ENCODE data around the gene C17orf107. TPM values are rescaled to one million over a fixed set of nuclear protein-coding genes. Genes with fewer than 3 reads are reported as not detected.

C17orf107 gene
- total and polyA plus RNA-seq, 4 donors = 0.19 to 5.9 (median 1.7) TPM

GRCh38 chr17:4933646-4934045 lies 34.3 kb downstream of the C17orf107 start (continued):
- TF ChIP-seq TAF1 (conservative IDR thresholded peaks at IDR 0.05) = no peak
- no peak for TF ChIP-seq CTCF (IDR thresholded peaks at IDR 0.05; ENCODE audit: low read depth, low read length, missing input control)

- H3K4me1 ChIP-seq (ENCODE audit: control insufficient read depth in 4 of 4, insufficient read depth in 4 of 4, low read length in 3 of 4) = peaks cover 8 to 25% (median 18%) of the 10 kb centered on the region in 4 donors
- no peak overlapping the region for H3K4me3 ChIP-seq (ENCODE audit: low read depth in 1 of 3, low read length in 3 of 3)
- peak overlapping the region in 1 of 2 donors; percentile 19 for H3K27ac ChIP-seq (ENCODE audit: low read depth in 1 of 2, low read length in 2 of 2)
- H3K9me3 ChIP-seq (ENCODE audit: control insufficient read depth in 4 of 4, low read length in 3 of 4) = no peaks in the 10 kb centered on the region
- peaks cover 1 to 15% (median 8%) of the 10 kb centered on the region in 4 donors for H3K36me3 ChIP-seq (ENCODE audit: control insufficient read depth in 4 of 4, insufficient read depth in 3 of 4, low read depth in 1 of 4, low read length in 3 of 4)
- DNase-seq (ENCODE audit: low spot score) = no peak
- no peaks in the 10 kb centered on the region for H3K27me3 ChIP-seq (ENCODE audit: control insufficient read depth in 4 of 4, insufficient read depth in 4 of 4, low read length in 3 of 4)
- no peak overlapping the region for H3K9ac ChIP-seq (ENCODE audit: low read depth in 1 of 2, low read length in 2 of 2)
- 24% methylated on average over 14 of the region's 14 CpGs for WGBS
- TF ChIP-seq NR2F2 (IDR thresholded peaks at IDR 0.05) (no peak), TAF1 (conservative IDR thresholded peaks at IDR 0.05) (no peak), CTCF (IDR thresholded peaks at IDR 0.05; ENCODE audit: low read depth, low read length, missing input control) (no peak), RAD21 (IDR thresholded peaks at IDR 0.05) (peak; percentile 44 to 67)
Observed at GRCh38 chr17:4934173-4934979, 35.0 kb downstream of the C17orf107 start.

- no peak overlapping the region for H3K9ac ChIP-seq (ENCODE audit: low read depth in 1 of 2, low read length in 2 of 2)
- TF ChIP-seq TAF1 (conservative IDR thresholded peaks at IDR 0.05) = no peak
- TF ChIP-seq MAX (IDR thresholded peaks at IDR 0.05) = no peak
- TF ChIP-seq HNF4G (IDR thresholded peaks at IDR 0.05) = no peak
- no peak for TF ChIP-seq RXRA (IDR thresholded peaks at IDR 0.05)
- no peak for TF ChIP-seq FOXA1 (IDR thresholded peaks at IDR 0.05)
- TF ChIP-seq SP1 (IDR thresholded peaks at IDR 0.05) = no peak
- no peak for TF ChIP-seq RAD21 (IDR thresholded peaks at IDR 0.05)
- TF ChIP-seq EGR1 (IDR thresholded peaks at IDR 0.05; ENCODE audit: low read depth in 2 of 2) = no peak
- no peak for TF ChIP-seq HNF4A (conservative IDR thresholded peaks at IDR 0.05)
- TF ChIP-seq NR2F2 (IDR thresholded peaks at IDR 0.05) = no peak
- TF ChIP-seq CTCF (IDR thresholded peaks at IDR 0.05; ENCODE audit: low read depth, low read length, missing input control) = no peak
- TF ChIP-seq YY1 (IDR thresholded peaks at IDR 0.05) = no peak
- TF ChIP-seq GABPA (IDR thresholded peaks at IDR 0.05 in 1 of 2, conservative IDR thresholded peaks at IDR 0.05 in 1 of 2) = no peak
- no peak for TF ChIP-seq ATF3 (IDR thresholded peaks at IDR 0.05)
- no peak for TF ChIP-seq FOXA2 (IDR thresholded peaks at IDR 0.05)
- no peak for TF ChIP-seq REST (IDR thresholded peaks at IDR 0.05)
Observed at GRCh38 chr17:4935650-4936049, 36.3 kb downstream of the C17orf107 start.

More at GRCh38 chr17:4935650-4936049, 36.3 kb downstream of the C17orf107 start:
- peaks cover 1 to 15% (median 7%) of the 10 kb centered on the region in 4 donors for H3K36me3 ChIP-seq (ENCODE audit: control insufficient read depth in 4 of 4, insufficient read depth in 3 of 4, low read depth in 1 of 4, low read length in 3 of 4)
- no peaks in the 10 kb centered on the region for H3K27me3 ChIP-seq (ENCODE audit: control insufficient read depth in 4 of 4, insufficient read depth in 4 of 4, low read length in 3 of 4)
- no peak for DNase-seq (ENCODE audit: low spot score)
- no peak overlapping the region for H3K27ac ChIP-seq (ENCODE audit: low read depth in 1 of 2, low read length in 2 of 2)
- no peaks in the 10 kb centered on the region for H3K9me3 ChIP-seq (ENCODE audit: control insufficient read depth in 4 of 4, low read length in 3 of 4)
- H3K4me3 ChIP-seq (ENCODE audit: low read depth in 1 of 3, low read length in 3 of 3) = no peak overlapping the region
- H3K4me1 ChIP-seq (ENCODE audit: control insufficient read depth in 4 of 4, insufficient read depth in 4 of 4, low read length in 3 of 4) = peaks cover 8 to 29% (median 18%) of the 10 kb centered on the region in 4 donors
